ENCODE data around the gene SBF1.

SBF1 gene

DNA sequence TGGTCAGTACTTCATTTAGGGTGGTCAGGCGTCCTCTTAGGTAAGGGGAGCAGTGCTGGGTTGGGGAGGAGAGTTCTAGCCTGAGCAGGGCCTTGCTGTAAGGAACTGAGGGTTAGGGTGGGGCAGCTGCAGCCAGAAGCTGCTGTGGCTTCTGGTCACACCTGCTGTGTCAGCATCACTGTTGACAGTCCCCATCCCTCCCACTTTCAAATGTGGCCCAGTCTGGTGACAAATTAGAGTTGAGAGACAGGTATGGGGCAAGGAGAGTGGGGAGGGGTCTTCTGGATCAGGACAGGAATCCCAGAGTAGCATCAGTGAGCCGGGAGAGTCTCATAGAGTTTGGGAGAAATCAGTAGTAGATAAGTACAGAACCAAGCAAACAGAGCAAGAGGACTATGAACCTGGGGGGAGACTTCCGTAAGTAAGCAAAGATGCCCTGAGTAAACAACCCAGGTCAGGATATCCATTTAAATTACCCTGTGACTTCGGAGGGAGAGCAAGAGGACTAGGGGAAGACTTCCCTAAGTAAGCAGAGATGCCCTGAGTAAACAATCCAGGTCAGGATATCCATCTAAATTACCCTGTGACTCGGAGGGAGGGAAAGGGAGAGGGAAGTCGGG lies 78.0 kb downstream of the SBF1 start:
- DNase-seq = no peak

All from activated CD4-positive, alpha-beta T cell treated with anti-CD3 and anti-CD28 coated beads, Interleukin-2, amount 50 U/mL, for 48 hours (primary cell).